DMS 273 treated with DMSO at 0.1 percent for 48 hours (cell line): ENCODE data around the gene FLT3.
"Not testable (repeated sequence)": the region's sequence is repeated elsewhere in the genome, so short reads cannot be mapped to it uniquely, and the experiment has no call there.

Experiments used
- DNase-seq: peaks from one replicate; lab custom pipeline; 2025; lab: John Stamatoyannopoulos, UW

The FLT3 gene

GRCh38 chr13:27972478-27972820 lies 127.9 kb downstream of the FLT3 start:
- DNase-seq: no peak

GRCh38 chr13:27971776-27972477 lies 128.4 kb downstream of the FLT3 start:
- DNase-seq: no peak

GRCh38 chr13:27971236-27971645 lies 129.1 kb downstream of the FLT3 start:
- DNase-seq: no peak

- no peak for DNase-seq
These were observed 129.8 kb downstream of the FLT3 start for GRCh38 chr13:27970382-27971235.

GRCh38 chr13:27969866-27970229 lies 130.5 kb downstream of the FLT3 start:
- no peak for DNase-seq

GRCh38 chr13:27969082-27969865 lies 131.1 kb downstream of the FLT3 start, which contains the start of gene CDX2:
Gene CDX2, minus strand, starts transcription at chr13:27969315. Its CDS starts 309 bp downstream, at chr13:27969006.
- no peak for DNase-seq

GRCh38 chr13:27968316-27969081 lies 131.9 kb downstream of the FLT3 start:
- DNase-seq: no peak

GRCh38 chr13:27967736-27968315 lies 132.6 kb downstream of the FLT3 start:
- DNase-seq: no peak

- no peak for DNase-seq
These were observed 133.1 kb downstream of the FLT3 start for GRCh38 chr13:27967203-27967735.

- no peak for DNase-seq
These were observed 133.7 kb downstream of the FLT3 start for GRCh38 chr13:27966641-27967202.

GRCh38 chr13:27965740-27966640 lies 134.4 kb downstream of the FLT3 start:
- DNase-seq: no peak

GRCh38 chr13:27965343-27965739 lies 135.0 kb downstream of the FLT3 start:
- DNase-seq: no peak

- no peak for DNase-seq
These were observed 135.5 kb downstream of the FLT3 start for GRCh38 chr13:27964741-27965323.

- DNase-seq: not testable (repeated sequence)
These were observed 136.2 kb downstream of the FLT3 start for GRCh38 chr13:27964206-27964605.

GRCh38 chr13:27963491-27963890 lies 136.9 kb downstream of the FLT3 start:
- DNase-seq: no peak

GRCh38 chr13:27962982-27963381 lies 137.4 kb downstream of the FLT3 start:
- no peak for DNase-seq

GRCh38 chr13:27962128-27962841 lies 138.1 kb downstream of the FLT3 start:
- DNase-seq: no peak

- no peak for DNase-seq
These were observed 138.9 kb downstream of the FLT3 start for GRCh38 chr13:27961227-27962085.
